HG02571 (cell line): Measurements from ENCODE around the gene CAD.

ENCODE experiments used
- ATAC-seq: cut with Tn5 transposase; IDR thresholded peaks from one replicate; pipeline ENCODE4 v1.9.1; 2021; ENCODE audit warnings: mild to moderate bottlenecking, moderate library complexity; ENCODE audit not compliant: unreplicated experiment

The CAD gene

GRCh38 chr2:27275211-27276150, 58.3 kb downstream of the CAD start, which contains the start of gene DNAJC5G:
TSS of gene DNAJC5G (plus strand) at chr2:27275433. CDS start at chr2:27276729, 1,296 bp downstream.
- ATAC-seq = no peak

GRCh38 chr2:27278010-27278409, 60.8 kb downstream of the CAD start:
- ATAC-seq = no peak

GRCh38 chr2:27280826-27281225, 63.7 kb downstream of the CAD start:
- ATAC-seq = no peak

- ATAC-seq = no peak
Observed at GRCh38 chr2:27281442-27281841, 64.3 kb downstream of the CAD start.

GRCh38 chr2:27281855-27282559, 64.8 kb downstream of the CAD start, which contains the start of gene TRIM54:
TSS of gene TRIM54 (plus strand) at chr2:27282429. CDS start at chr2:27282732, 303 bp downstream.
- no peak for ATAC-seq

- ATAC-seq = no peak
Observed at GRCh38 chr2:27282892-27283291, 65.7 kb downstream of the CAD start.

GRCh38 chr2:27284996-27285395, 67.8 kb downstream of the CAD start:
- ATAC-seq = no peak

GRCh38 chr2:27285481-27285880, 68.3 kb downstream of the CAD start:
- ATAC-seq = no peak

- no peak for ATAC-seq
Observed at GRCh38 chr2:27288610-27289009, 71.4 kb downstream of the CAD start.

GRCh38 chr2:27290549-27290948, 73.4 kb downstream of the CAD start:
- no peak for ATAC-seq

- ATAC-seq = no peak
Observed at GRCh38 chr2:27291865-27292264, 74.7 kb downstream of the CAD start.
